ENCODE results near the gene PRXL2B. TPM values are rescaled to one million over a fixed set of nuclear protein-coding genes. Genes with fewer than 3 reads are reported as not detected.

The PRXL2B gene
- 17.3 and 19.8 TPM in 2 replicates for total RNA-seq

DNA sequence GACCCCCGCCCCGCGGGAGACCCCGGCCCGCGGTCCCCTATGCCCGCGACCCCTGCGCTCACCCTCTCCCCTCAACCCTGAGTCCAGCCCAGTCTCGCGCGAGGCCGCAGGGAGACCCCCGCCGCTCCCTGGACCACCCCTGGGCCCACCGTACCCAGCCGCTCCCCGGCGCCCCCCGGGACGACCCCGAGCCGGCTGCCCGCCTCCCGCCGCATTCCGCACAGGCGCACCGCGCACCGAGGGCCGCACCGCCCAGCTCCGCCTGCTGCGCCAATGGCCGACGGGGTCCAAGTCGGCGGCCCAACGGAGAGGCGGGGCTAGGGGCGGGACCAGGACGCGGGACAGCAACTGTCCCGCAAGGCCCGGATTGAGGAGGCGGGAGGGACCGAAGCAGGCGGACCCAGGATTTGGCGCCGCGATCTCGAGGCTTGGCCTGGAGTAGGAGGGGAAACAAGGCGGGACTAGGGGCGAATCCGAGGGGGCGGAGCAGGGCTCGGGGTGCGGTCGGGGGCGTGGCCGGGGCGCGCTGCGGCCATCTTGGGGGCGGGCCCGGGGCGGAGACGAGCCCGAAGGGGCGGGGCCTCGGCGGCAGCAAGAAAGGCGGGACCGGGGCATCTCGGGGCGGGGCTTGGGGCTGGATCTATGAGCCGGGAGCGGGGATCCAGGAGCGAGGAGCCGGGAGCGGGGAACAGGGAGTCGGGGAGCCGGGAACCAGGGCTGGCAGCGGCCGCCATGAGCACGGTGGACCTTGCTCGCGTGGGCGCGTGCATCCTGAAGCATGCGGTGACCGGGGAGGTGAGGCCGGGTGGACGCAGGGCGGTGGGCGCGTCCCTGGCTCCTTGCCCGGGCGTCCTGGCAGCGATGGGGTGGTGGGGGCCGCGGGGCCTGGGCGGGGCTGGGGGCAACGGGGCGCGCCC, at the start of gene PRXL2B:
Gene PRXL2B, plus strand, starts transcription at position 624 of the 917 bp plus-strand sequence. Its CDS starts 109 bp downstream, at position 733.

GRCh38 chr1:2556277-2556677, 30.3 kb upstream of the PRXL2B start, which contains the start of gene TNFRSF14:
TNFRSF14 (plus strand) TSS chr1:2556371; CDS start chr1:2556665, 294 bp downstream.

DNA sequence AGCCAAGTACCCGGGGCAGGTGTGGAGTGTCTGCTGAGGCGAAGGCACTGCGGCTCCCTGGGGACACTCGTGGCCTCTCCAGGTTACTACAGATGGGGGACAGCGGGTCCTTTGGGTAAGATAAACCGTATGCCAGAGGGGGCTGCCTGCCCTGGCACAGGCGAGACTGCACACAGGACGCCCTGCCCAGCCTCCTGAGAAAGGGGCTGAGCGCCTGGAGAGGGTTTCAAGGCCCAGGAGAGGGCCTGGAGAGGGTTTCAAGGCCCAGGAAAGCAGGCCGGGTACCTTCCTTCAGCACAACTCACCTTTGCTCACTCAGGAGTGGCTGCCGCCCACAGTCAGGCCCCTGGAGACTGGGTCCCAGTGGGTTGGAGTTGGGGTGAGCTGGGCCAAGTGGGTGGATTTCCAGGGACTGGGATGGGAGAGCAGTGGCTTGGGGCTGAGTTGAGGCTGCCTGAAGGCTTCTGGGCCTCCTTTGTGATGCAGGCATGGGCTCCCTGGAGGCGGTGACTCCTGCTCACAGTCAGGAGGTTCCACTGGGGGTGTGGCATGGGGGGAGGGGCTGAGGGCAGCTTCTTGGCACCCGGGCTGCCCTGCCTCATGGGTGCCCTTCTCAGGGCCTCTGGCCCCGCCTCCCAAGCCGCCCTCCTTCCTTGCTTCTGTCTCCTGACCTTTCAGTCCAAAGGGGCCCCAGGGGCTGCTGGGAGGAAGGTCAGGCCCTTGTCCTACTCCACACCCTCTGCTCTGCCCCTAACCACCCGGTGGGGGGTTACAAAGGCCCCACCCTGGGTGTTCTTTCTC, 46.2 kb downstream of the PRXL2B start, which contains the start of gene MMEL1:
Gene MMEL1, minus strand, starts transcription at position 456 of the 801 bp plus-strand sequence. CDS start 3,532 bp downstream, outside the sequence.

Other genes with a start within 250 kb of the PRXL2B start
- 10.3 and 14.9 TPM in 2 replicates for gene MORN1, start 195.2 kb upstream of the PRXL2B start, total RNA-seq
- 83.2 and 134 TPM in 2 replicates for gene RER1, start 194.9 kb upstream of the PRXL2B start, total RNA-seq
- gene PEX10, start 174.2 kb upstream of the PRXL2B start, total RNA-seq: 41.0 and 47.5 TPM in 2 replicates
- gene PLCH2, start 110.5 kb upstream of the PRXL2B start, total RNA-seq: under 0.01 and 0.15 TPM in 2 replicates
- 15.6 and 23.3 TPM in 2 replicates for gene PANK4, start 60.2 kb upstream of the PRXL2B start, total RNA-seq
- not detected in 2 replicates for gene HES5, start 56.5 kb upstream of the PRXL2B start, total RNA-seq
- 22.8 and 61.9 TPM in 2 replicates for gene TNFRSF14, start 30.4 kb upstream of the PRXL2B start, total RNA-seq
- under 0.01 and 1.3 TPM in 2 replicates for gene MMEL1, start 46.2 kb downstream of the PRXL2B start, total RNA-seq
- 0.15 and 0.33 TPM in 2 replicates for gene TTC34, start 214.9 kb downstream of the PRXL2B start, total RNA-seq

Measured in smooth muscle cell of trachea (primary cell).